Neural cell (in vitro differentiated cells): Measurements from ENCODE around the gene MAP1LC3A. TPM values are rescaled to one million over a fixed set of nuclear protein-coding genes. Genes with fewer than 3 reads are reported as not detected.

ENCODE experiments used
- H2AFZ ChIP-seq: fragments of 200-600, 300-800 bp; sonication (generic), shearing (Covaris generic); 2 replicates; pipeline ENCODE4 v1.6.0; 2014; ENCODE audit warnings: low read depth, mild to moderate bottlenecking, antibody characterized with exemption, low read length, moderate library complexity
- H3F3A ChIP-seq: fragments of 200-600 bp; shearing (Covaris generic); 2 replicates; pipeline ENCODE4 v1.6.1; 2016; ENCODE audit warnings: mild to moderate bottlenecking, moderate library complexity, mixed read lengths, antibody characterized with exemption, low read length; ENCODE audit not compliant: insufficient read depth, poor library complexity, severe bottlenecking
- H3K27ac ChIP-seq: fragments of 200-600, 300-800 bp; sonication (generic), shearing (Covaris generic); 2 replicates; pipeline ENCODE4 v1.5.1; 2014; ENCODE audit warnings: mild to moderate bottlenecking, low read length, moderate library complexity
- H3K27me3 ChIP-seq: fragments of 300-800, 200-600 bp; sonication (generic), shearing (Covaris generic); 2 replicates; pipeline ENCODE4 v1.6.0; 2014; ENCODE audit warnings: mild to moderate bottlenecking, low read depth, low read length, moderate library complexity; ENCODE audit not compliant: insufficient read depth
- H3K36me3 ChIP-seq: fragments of 300-800, 200-600 bp; sonication (generic), shearing (Covaris generic); 2 replicates; pipeline ENCODE4 v1.5.1; 2014; ENCODE audit warnings: mild to moderate bottlenecking, antibody characterized with exemption, low read length, moderate library complexity; ENCODE audit not compliant: insufficient read depth
- H3K4me2 ChIP-seq: fragments of 300-800, 200-600 bp; sonication (generic), shearing (Covaris generic); 2 replicates; pipeline ENCODE4 v1.6.0; 2014; ENCODE audit warnings: mild to moderate bottlenecking, low read length
- H3K4me3 ChIP-seq: fragments of 300-800, 200-600 bp; sonication (generic), shearing (Covaris generic); 2 replicates; pipeline ENCODE4 v1.5.1; 2014; ENCODE audit warnings: mild to moderate bottlenecking, low read length, moderate library complexity
- H3K79me2 ChIP-seq: fragments of 200-600 bp; shearing (Covaris generic); replicated peaks from 2 replicates; pipeline ENCODE4 v1.6.0; 2014; ENCODE audit warnings: mild to moderate bottlenecking, low read length, moderate library complexity; ENCODE audit not compliant: insufficient read depth
- H3K9ac ChIP-seq: fragments of 300-800, 200-600 bp; sonication (generic), shearing (Covaris generic); 2 replicates; pipeline ENCODE4 v1.6.1; 2016; ENCODE audit warnings: mild to moderate bottlenecking, low read length, mixed read lengths
- H3K9me2 ChIP-seq: fragments of 200-600 bp; shearing (Covaris generic); 2 replicates; pipeline ENCODE4 v1.6.1; 2016; ENCODE audit warnings: mild to moderate bottlenecking, low read length, mixed read lengths; ENCODE audit not compliant: insufficient read depth
- H3K9me3 ChIP-seq: fragments of 200-600, 300-800 bp; sonication (generic), shearing (Covaris generic); 2 replicates; pipeline ENCODE4 v1.6.1; 2016; ENCODE audit warnings: mild to moderate bottlenecking, mixed run types, low read length, moderate library complexity, mixed read lengths
- H4K20me1 ChIP-seq: fragments of 200-600 bp; shearing (Covaris generic); 2 replicates; pipeline ENCODE4 v1.6.1; 2016; ENCODE audit warnings: mild to moderate bottlenecking, mixed run types; ENCODE audit not compliant: insufficient read depth
- EP300 ChIP-seq: fragments of 450-650 bp; conservative IDR thresholded peaks from 2 replicates; pipeline ENCODE4 v1.6.1; 2014; ENCODE audit warnings: antibody characterized with exemption, mild to moderate bottlenecking, moderate library complexity; ENCODE audit not compliant: poor library complexity, severe bottlenecking
- EZH2 ChIP-seq: fragments of 200-600, 300-800 bp; shearing (Covaris generic), sonication (generic); IDR thresholded peaks from 2 replicates; pipeline ENCODE4 v1.6.1; 2014; ENCODE audit warnings: antibody characterized with exemption, low read length, borderline replicate concordance, mild to moderate bottlenecking; ENCODE audit not compliant: insufficient read depth, poor library complexity, severe bottlenecking
- MXI1 ChIP-seq: fragments of 450-650 bp; conservative IDR thresholded peaks from 2 replicates; pipeline ENCODE4 v1.6.1; 2014; ENCODE audit warnings: antibody characterized with exemption, mild to moderate bottlenecking; ENCODE audit not compliant: poor library complexity, severe bottlenecking
- POLR2AphosphoS5 ChIP-seq: IDR thresholded peaks from 2 replicates; pipeline ENCODE4 v1.6.1; 2012
- SMC3 ChIP-seq: fragments of 450-650 bp; conservative IDR thresholded peaks from 2 replicates; pipeline ENCODE4 v1.6.1; 2014; ENCODE audit warnings: antibody characterized with exemption, mild to moderate bottlenecking, moderate library complexity; ENCODE audit not compliant: poor library complexity
- TAF1 ChIP-seq: IDR thresholded peaks from 2 replicates; pipeline ENCODE4 v1.6.1; 2012; ENCODE audit warnings: low read depth
- polyA plus RNA-seq: library from polyadenylated mRNA; depleted of rRNA; stranded (reverse); fragments of >200 nt; gene quantifications from 2 replicates; pipeline ENCODE4 v1.2.3, GENCODE V29; 2014
- TF ChIP-seq, protein P1 (sequence below): IDR thresholded peaks from 2 replicates; pipeline ENCODE4 v1.6.1; 2012; ENCODE audit warnings: borderline replicate concordance
- TF ChIP-seq, protein P2 (sequence below): fragments of 450-650 bp; IDR thresholded peaks from 2 replicates; pipeline ENCODE4 v1.5.1; 2014; ENCODE audit warnings: antibody characterized with exemption, mild to moderate bottlenecking, moderate library complexity; ENCODE audit not compliant: poor library complexity, severe bottlenecking

Gene MAP1LC3A
- polyA plus RNA-seq, 1 donor from 2014 or later, result 56.2 TPM

DNA sequence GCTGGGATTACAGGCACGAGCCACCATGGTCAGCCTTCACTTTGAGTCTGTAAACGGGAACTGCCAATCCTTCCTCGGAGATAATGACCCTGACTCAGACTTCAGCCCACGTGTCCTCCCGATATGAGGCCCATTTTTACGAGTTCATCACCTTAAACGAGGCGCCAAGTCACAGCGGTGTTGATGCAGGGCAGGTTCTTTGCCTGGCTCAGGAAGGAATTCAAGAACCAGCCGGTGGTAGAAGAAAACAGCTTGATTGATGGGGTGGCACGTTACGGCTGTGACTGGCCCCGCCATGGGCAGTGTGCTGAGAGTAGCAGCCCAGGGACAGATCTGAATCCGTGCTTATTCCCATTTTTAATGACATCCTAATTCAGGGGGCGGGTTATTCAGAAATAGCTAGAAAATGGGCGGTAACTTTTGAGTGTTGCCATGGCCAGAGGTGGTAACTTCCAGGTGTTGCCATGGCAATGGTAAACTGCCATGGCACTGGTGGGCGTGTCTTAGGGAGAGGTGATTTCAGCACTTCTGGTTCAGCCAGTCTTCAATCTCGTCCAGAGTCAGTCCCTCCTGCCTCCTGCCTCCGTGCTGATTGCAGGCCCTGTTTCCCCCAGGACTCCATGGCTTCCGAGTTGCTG is 9.1 kb upstream of the MAP1LC3A start:
- H3K9me2 ChIP-seq, result no peaks in the 10 kb centered on the region
- no peaks in the 10 kb centered on the region for H3K27me3 ChIP-seq
- H3K9me3 ChIP-seq, result no peaks in the 10 kb centered on the region
- no peak overlapping the region for H3K27ac ChIP-seq
- H3K4me2 ChIP-seq, result no peak overlapping the region
- no peak overlapping the region for H3K4me3 ChIP-seq
- no peak for TF ChIP-seq POLR2AphosphoS5
- TF ChIP-seq, protein P1, sequence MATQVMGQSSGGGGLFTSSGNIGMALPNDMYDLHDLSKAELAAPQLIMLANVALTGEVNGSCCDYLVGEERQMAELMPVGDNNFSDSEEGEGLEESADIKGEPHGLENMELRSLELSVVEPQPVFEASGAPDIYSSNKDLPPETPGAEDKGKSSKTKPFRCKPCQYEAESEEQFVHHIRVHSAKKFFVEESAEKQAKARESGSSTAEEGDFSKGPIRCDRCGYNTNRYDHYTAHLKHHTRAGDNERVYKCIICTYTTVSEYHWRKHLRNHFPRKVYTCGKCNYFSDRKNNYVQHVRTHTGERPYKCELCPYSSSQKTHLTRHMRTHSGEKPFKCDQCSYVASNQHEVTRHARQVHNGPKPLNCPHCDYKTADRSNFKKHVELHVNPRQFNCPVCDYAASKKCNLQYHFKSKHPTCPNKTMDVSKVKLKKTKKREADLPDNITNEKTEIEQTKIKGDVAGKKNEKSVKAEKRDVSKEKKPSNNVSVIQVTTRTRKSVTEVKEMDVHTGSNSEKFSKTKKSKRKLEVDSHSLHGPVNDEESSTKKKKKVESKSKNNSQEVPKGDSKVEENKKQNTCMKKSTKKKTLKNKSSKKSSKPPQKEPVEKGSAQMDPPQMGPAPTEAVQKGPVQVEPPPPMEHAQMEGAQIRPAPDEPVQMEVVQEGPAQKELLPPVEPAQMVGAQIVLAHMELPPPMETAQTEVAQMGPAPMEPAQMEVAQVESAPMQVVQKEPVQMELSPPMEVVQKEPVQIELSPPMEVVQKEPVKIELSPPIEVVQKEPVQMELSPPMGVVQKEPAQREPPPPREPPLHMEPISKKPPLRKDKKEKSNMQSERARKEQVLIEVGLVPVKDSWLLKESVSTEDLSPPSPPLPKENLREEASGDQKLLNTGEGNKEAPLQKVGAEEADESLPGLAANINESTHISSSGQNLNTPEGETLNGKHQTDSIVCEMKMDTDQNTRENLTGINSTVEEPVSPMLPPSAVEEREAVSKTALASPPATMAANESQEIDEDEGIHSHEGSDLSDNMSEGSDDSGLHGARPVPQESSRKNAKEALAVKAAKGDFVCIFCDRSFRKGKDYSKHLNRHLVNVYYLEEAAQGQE, result no peak
- TF ChIP-seq TAF1, result no peak
- TF ChIP-seq EZH2, result no peak
- TF ChIP-seq EP300, result no peak
- TF ChIP-seq MXI1, result no peak
- H3K9ac ChIP-seq, result no peak overlapping the region
- H2AFZ ChIP-seq, result no peak overlapping the region
- no peaks in the 10 kb centered on the region for H3F3A ChIP-seq
- no peaks in the 10 kb centered on the region for H3K36me3 ChIP-seq
- H3K79me2 ChIP-seq, result no peaks in the 10 kb centered on the region
- no peaks in the 10 kb centered on the region for H4K20me1 ChIP-seq

GRCh38 chr20:34549929-34550305 is 8.6 kb upstream of the MAP1LC3A start:
- Histone ChIP-seq H3K36me3 (no peaks in the 10 kb centered on the region), H3K9me2 (no peaks in the 10 kb centered on the region), H3F3A (no peaks in the 10 kb centered on the region), H3K4me2 (no peak overlapping the region), H3K27ac (no peak overlapping the region), H3K79me2 (no peaks in the 10 kb centered on the region), H4K20me1 (no peaks in the 10 kb centered on the region), H3K27me3 (no peaks in the 10 kb centered on the region), H3K9ac (no peak overlapping the region), H2AFZ (no peak overlapping the region), H3K9me3 (no peaks in the 10 kb centered on the region), H3K4me3 (no peak overlapping the region)
- no peak for TF ChIP-seq TAF1
- TF ChIP-seq MXI1, result no peak
- TF ChIP-seq EP300, result no peak

- no peak overlapping the region for H3K9ac ChIP-seq
- H3K9me2 ChIP-seq, result no peaks in the 10 kb centered on the region
- H3K9me3 ChIP-seq, result no peaks in the 10 kb centered on the region
- no peak overlapping the region for H3K27ac ChIP-seq
- no peaks in the 10 kb centered on the region for H4K20me1 ChIP-seq
- no peak overlapping the region for H2AFZ ChIP-seq
- H3K27me3 ChIP-seq, result no peaks in the 10 kb centered on the region
- no peak for TF ChIP-seq MXI1
- TF ChIP-seq, protein P1, result no peak
- TF ChIP-seq, protein P2, sequence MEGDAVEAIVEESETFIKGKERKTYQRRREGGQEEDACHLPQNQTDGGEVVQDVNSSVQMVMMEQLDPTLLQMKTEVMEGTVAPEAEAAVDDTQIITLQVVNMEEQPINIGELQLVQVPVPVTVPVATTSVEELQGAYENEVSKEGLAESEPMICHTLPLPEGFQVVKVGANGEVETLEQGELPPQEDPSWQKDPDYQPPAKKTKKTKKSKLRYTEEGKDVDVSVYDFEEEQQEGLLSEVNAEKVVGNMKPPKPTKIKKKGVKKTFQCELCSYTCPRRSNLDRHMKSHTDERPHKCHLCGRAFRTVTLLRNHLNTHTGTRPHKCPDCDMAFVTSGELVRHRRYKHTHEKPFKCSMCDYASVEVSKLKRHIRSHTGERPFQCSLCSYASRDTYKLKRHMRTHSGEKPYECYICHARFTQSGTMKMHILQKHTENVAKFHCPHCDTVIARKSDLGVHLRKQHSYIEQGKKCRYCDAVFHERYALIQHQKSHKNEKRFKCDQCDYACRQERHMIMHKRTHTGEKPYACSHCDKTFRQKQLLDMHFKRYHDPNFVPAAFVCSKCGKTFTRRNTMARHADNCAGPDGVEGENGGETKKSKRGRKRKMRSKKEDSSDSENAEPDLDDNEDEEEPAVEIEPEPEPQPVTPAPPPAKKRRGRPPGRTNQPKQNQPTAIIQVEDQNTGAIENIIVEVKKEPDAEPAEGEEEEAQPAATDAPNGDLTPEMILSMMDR, result no peak
- TF ChIP-seq SMC3, result no peak
- H3K4me2 ChIP-seq, result no peak overlapping the region
- no peak overlapping the region for H3K4me3 ChIP-seq
- no peaks in the 10 kb centered on the region for H3K79me2 ChIP-seq
- H3K36me3 ChIP-seq, result no peaks in the 10 kb centered on the region
- no peaks in the 10 kb centered on the region for H3F3A ChIP-seq
These were observed 5.9 kb upstream of the MAP1LC3A start for GRCh38 chr20:34552569-34552968.
